HG02678 (cell line): Measurements from ENCODE around the gene PLEKHA7.
"Not testable (repeated sequence)": the region's sequence is repeated elsewhere in the genome, so short reads cannot be mapped to it uniquely, and the experiment has no call there.

Source experiments
- ATAC-seq: cut with Tn5 transposase; IDR thresholded peaks from one replicate; pipeline ENCODE4 v1.9.1; 2021; ENCODE audit warnings: mild to moderate bottlenecking, moderate library complexity; ENCODE audit not compliant: unreplicated experiment

Gene PLEKHA7

GRCh38 chr11:16918543-16919182 is 95.6 kb downstream of the PLEKHA7 start:
- ATAC-seq = not testable (repeated sequence)

DNA sequence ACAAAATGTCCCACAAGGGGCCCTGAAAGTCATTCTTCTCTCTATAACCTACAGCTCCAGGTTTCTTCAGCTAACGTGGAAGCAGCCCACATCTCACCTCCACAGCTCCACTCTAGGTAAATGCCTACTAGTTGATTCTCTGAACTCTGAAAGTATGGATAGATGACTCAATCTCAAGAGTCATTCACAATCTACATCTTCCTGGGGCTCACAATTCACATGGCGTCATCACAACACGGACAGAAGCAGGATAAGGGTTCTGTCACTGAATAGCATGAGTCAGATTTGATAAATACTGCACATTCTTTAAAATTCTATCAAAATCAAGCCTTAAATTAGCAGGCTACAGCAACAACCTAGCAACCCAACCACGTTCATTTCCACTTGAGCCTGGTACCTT is 96.3 kb downstream of the PLEKHA7 start:
- ATAC-seq = no peak

DNA sequence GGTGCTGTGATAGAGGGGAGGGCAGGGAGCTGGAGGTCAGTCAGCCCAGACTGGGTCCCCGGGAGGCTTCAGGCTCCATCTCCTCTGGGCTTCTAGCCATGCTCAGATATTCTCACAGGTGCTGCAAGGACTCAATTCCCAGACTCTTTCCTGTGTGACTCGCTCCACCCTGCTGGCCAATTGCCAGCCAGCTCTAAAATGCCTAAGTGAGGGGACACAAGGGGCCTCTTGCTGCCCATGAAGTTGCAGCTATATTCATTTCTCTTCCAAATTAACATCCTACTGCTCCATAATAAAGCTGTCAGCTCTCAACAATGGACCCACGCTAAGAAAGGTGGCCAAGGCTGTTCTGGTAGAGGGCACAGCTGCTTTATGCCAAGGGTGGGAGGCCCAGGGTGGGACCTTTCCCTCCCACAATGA is 101.5 kb downstream of the PLEKHA7 start:
- ATAC-seq = no peak

- no peak for ATAC-seq
Measured at GRCh38 chr11:16911658-16912057, 102.6 kb downstream of the PLEKHA7 start.

GRCh38 chr11:16911186-16911585 is 103.0 kb downstream of the PLEKHA7 start:
- no peak for ATAC-seq

- ATAC-seq = peak; percentile 75
Measured at GRCh38 chr11:16909359-16910035, 104.7 kb downstream of the PLEKHA7 start.

GRCh38 chr11:16905375-16905774 is 108.8 kb downstream of the PLEKHA7 start:
- ATAC-seq = no peak

GRCh38 chr11:16904761-16905160 is 109.5 kb downstream of the PLEKHA7 start:
- not testable (repeated sequence) for ATAC-seq

- peak; percentile 64 for ATAC-seq
Measured at GRCh38 chr11:16902781-16903378, 111.3 kb downstream of the PLEKHA7 start.

DNA sequence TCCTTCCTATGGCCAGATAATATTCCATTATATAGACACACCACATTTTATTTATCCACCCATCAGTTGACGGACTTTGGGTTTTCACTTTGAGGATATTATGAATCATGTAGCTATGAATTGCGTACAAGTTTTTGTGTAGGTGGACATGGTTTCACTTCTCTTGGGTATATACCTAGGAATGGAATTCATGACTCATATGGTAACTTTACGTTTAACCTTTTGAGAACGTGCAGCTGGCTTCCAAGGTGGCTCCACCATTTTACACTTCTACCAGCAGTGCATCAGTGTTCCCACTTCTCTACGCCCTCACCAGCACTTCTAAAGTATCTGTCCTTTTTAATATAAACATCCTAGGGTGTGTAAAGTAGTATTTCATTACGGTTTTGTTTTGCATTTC is 112.0 kb downstream of the PLEKHA7 start:
- ATAC-seq = peak; percentile 80

- no peak for ATAC-seq
Measured at GRCh38 chr11:16900491-16900890, 113.7 kb downstream of the PLEKHA7 start.

- ATAC-seq = no peak
Measured at GRCh38 chr11:16899708-16900303, 114.4 kb downstream of the PLEKHA7 start.

DNA sequence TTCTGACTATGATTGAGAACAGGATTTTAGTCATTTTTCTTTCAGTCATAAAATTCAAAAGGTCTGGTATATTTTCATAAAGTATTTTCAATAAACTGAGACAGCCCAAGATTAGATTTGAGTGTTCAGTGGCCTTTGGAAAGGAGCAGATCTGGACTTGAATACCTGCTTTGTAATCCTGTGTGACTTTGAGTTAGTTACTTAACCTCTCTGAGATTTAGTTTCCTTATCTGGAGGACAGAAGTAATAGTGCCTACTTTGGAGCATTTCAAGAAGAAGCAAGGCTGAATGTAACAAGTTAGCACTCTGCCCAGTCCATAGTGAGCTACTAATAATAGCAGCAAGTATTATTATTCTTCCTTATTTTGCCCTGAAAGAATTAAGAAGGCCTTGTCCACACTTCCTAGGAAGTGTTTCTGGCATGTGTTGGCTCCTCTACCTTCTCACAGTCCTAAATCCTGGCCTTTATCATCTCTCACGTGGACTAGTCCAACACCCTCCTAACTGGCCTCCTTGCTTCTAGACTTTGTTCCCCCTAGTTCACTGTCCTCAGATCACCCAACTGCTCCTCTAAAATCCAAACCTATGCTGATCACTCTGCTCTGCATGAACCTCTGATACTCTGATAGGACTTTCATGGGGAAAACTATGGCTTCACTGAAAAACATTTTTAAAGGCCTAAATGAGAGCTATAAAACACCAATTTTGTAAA is 115.8 kb downstream of the PLEKHA7 start:
- ATAC-seq = no peak

GRCh38 chr11:16897470-16898061 is 116.6 kb downstream of the PLEKHA7 start:
- no peak for ATAC-seq

- no peak for ATAC-seq
Measured at GRCh38 chr11:16896729-16897469, 117.3 kb downstream of the PLEKHA7 start.

DNA sequence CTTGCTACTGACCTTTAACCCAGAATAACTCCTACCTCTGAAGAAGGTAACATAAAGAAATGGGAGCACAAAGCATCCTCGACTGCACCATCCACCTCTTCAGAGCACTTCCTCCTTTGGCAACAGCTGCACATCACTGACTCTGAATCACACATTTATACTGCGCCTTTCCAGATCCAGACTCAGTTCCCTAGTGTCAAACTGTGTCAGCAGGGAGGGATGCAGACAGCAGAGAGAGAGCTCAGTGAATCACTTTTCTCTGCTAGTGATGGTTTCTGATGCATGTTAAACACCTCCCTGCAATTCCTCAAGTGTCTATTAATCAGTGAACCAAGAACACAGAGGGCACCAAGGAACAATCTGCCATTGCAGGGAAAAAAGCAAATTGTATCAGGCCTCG is 118.9 kb downstream of the PLEKHA7 start:
- ATAC-seq = no peak

DNA sequence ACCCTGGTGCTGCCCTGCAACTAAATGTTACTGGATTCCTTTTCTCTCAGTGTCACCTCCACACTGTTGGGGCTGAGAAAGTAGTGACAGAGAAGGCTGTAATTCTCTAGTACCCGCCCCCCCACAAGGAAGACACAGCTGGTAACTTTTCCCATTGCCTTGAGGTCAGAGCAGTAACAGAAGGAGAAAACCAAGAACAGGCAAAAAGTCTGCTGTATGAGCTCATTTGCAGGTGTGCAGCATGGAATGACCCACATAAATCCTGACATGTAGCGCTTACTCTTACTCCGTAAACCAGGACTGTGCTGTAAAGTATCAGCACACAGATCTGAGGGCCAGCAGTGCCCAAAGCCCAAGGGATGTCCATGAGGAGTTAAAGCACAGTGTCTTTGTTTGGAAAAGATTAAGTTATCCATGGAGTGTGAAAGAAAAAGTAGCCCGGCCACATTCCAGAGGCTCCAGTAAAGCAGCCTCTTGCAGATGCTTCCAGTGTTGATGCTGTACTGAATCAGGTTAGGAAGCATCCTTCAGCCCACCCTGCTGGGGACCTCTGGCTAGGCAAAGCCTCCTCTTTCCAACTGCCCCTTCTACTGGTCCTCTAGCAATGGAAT is 120.7 kb downstream of the PLEKHA7 start:
- no peak for ATAC-seq

DNA sequence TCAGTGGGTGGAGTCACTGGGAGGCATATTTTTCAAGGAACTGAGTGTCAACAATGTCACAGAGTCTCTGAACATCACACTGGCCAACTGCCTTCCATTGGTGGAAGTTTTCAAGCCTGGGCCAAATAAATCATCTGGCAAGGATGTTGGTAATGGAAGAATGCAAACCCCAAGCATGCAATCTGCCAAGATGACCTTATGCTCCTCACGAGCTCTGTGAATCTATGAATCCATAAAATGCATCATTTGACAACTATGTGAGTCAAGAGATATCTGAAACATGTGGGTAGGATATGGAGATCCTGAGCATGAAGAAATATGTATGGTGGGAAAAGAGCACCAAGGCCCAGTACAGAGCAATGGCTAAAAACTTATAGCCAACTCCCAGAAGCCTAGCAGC is 122.2 kb downstream of the PLEKHA7 start:
- ATAC-seq = no peak

- no peak for ATAC-seq
Measured at GRCh38 chr11:16891165-16891564, 123.0 kb downstream of the PLEKHA7 start.

DNA sequence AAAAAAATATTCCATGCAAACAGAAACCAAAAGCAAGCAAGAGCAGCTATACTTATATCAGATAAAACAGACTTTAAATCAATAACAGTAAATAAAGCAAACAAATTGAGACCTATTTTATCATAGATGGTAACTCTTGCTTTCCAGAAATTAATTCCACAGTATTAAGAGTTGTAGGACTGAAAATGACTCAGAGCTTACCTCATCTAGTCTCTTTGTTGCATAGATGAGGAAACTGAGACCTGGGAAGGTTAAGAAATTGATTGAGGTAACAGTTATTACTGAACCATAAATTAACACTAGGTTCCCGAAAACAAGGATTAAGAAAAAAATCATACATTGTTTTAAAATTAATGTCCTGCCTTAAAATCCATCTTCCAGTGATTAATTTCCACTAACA is 123.8 kb downstream of the PLEKHA7 start:
- no peak for ATAC-seq
